Osteoblast (primary cell): ENCODE measurements around the gene HMCN1. TPM values are rescaled to one million over a fixed set of nuclear protein-coding genes. Genes with fewer than 3 reads are reported as not detected.
A peak's percentile ranks its signal among the peaks of the same experiment; 100 is the strongest.
"Not testable (repeated sequence)": the region's sequence is repeated elsewhere in the genome, so short reads cannot be mapped to it uniquely, and the experiment has no call there.

Source experiments
- DNase-seq: peaks from one replicate; pipeline ENCODE4 v3.0.0; 2011; ENCODE audit warnings: low spot score, mixed read lengths; ENCODE audit not compliant: insufficient read length; ENCODE audit errors: missing footprints
- H2AFZ ChIP-seq: 2 replicates; pipeline ENCODE4 v1.6.0; 2011; ENCODE audit warnings: mild to moderate bottlenecking, low read length
- H3K27ac ChIP-seq: 2 replicates; pipeline ENCODE4 v1.5.1; 2011; ENCODE audit warnings: mild to moderate bottlenecking, low read depth, low read length, moderate library complexity
- H3K27me3 ChIP-seq: 2 replicates; pipeline ENCODE4 v1.6.0; 2012; ENCODE audit warnings: mild to moderate bottlenecking, control low read depth, inconsistent platforms, low read length, moderate library complexity; ENCODE audit not compliant: insufficient read depth
- H3K36me3 ChIP-seq: 2 replicates; pipeline ENCODE4 v1.5.1; 2011; ENCODE audit warnings: mild to moderate bottlenecking, low read length, control low read depth, moderate library complexity; ENCODE audit not compliant: insufficient read depth
- H3K4me1 ChIP-seq: 2 replicates; pipeline ENCODE4 v1.5.1; 2011; ENCODE audit warnings: mild to moderate bottlenecking, low read length, control low read depth, moderate library complexity; ENCODE audit not compliant: insufficient read depth
- H3K4me2 ChIP-seq: 2 replicates; pipeline ENCODE4 v1.6.0; 2011; ENCODE audit warnings: mild to moderate bottlenecking, low read length; ENCODE audit not compliant: insufficient read depth
- H3K4me3 ChIP-seq: fragments of 200-600 bp; sonication (generic); 3 replicates; pipeline ENCODE4 v1.5.1; 2012; ENCODE audit warnings: mild to moderate bottlenecking, low read length, inconsistent platforms; ENCODE audit not compliant: insufficient read depth
- H3K79me2 ChIP-seq: 2 replicates; pipeline ENCODE4 v1.6.0; 2012; ENCODE audit warnings: mild to moderate bottlenecking, low read length, control low read depth, inconsistent platforms; ENCODE audit not compliant: insufficient read depth
- H3K9me3 ChIP-seq: 2 replicates; pipeline ENCODE4 v1.5.1; 2011; ENCODE audit warnings: low read depth, low read length, control low read depth
- H4K20me1 ChIP-seq: 2 replicates; pipeline ENCODE4 v1.6.0; 2012; ENCODE audit warnings: mild to moderate bottlenecking, low read length, control low read depth; ENCODE audit not compliant: insufficient read depth
- CTCF ChIP-seq: IDR thresholded peaks from 2 replicates; pipeline ENCODE4 v1.5.1; 2011; ENCODE audit warnings: mild to moderate bottlenecking, low read depth, low read length, moderate library complexity; ENCODE audit errors: extremely low read depth
- total RNA-seq: library from RNA; depleted of rRNA; stranded (reverse); fragments of >200 nt; gene quantifications from 2 replicates; pipeline ENCODE4 v1.2.3, GENCODE V29; 2012

The HMCN1 gene
- total RNA-seq, 1 donor, result 178 TPM

- no peak overlapping the region for H3K4me2 ChIP-seq
- H3K27me3 ChIP-seq, result no peaks in the 10 kb centered on the region
- no peak overlapping the region for H3K4me3 ChIP-seq
- no peaks in the 10 kb centered on the region for H3K79me2 ChIP-seq
- DNase-seq, result no peak
- no peak for TF ChIP-seq CTCF
- H3K36me3 ChIP-seq, result no peaks in the 10 kb centered on the region
- no peaks in the 10 kb centered on the region for H3K9me3 ChIP-seq
- H4K20me1 ChIP-seq, result no peaks in the 10 kb centered on the region
- no peak overlapping the region for H2AFZ ChIP-seq
- peaks cover 12% of the 10 kb centered on the region for H3K4me1 ChIP-seq
- no peak overlapping the region for H3K27ac ChIP-seq
Observed at GRCh38 chr1:186208405-186209129, 474.4 kb downstream of the HMCN1 start.

GRCh38 chr1:186210258-186210657, 476.1 kb downstream of the HMCN1 start:
- Histone ChIP-seq H3K4me1 (peaks cover 12% of the 10 kb centered on the region), H3K4me2 (no peak overlapping the region), H3K79me2 (no peaks in the 10 kb centered on the region), H3K27ac (no peak overlapping the region), H2AFZ (no peak overlapping the region), H3K9me3 (no peaks in the 10 kb centered on the region), H3K36me3 (no peaks in the 10 kb centered on the region), H4K20me1 (no peaks in the 10 kb centered on the region), H3K4me3 (no peak overlapping the region), H3K27me3 (no peaks in the 10 kb centered on the region)
- no peak for DNase-seq
- TF ChIP-seq CTCF, result no peak

- DNase-seq, H3K36me3 ChIP-seq, H3K27me3 ChIP-seq, H2AFZ ChIP-seq, H3K27ac ChIP-seq, H3K9me3 ChIP-seq, H4K20me1 ChIP-seq, H3K4me2 ChIP-seq, H3K4me3 ChIP-seq, H3K79me2 ChIP-seq: not testable (repeated sequence)
- H3K4me1 ChIP-seq, result peaks cover 12% of the 10 kb centered on the region
Observed at GRCh38 chr1:186211583-186211982, 477.4 kb downstream of the HMCN1 start.

- no peak overlapping the region for H3K4me2 ChIP-seq
- DNase-seq, result peak; percentile 66
- H2AFZ ChIP-seq, result peak overlapping the region; percentile 15
- H3K79me2 ChIP-seq, result no peaks in the 10 kb centered on the region
- peaks cover 3% of the 10 kb centered on the region for H3K4me1 ChIP-seq
- no peaks in the 10 kb centered on the region for H3K9me3 ChIP-seq
- H3K27me3 ChIP-seq, result no peaks in the 10 kb centered on the region
- no peak overlapping the region for H3K27ac ChIP-seq
- TF ChIP-seq CTCF, result peak; percentile 92
- H4K20me1 ChIP-seq, result no peaks in the 10 kb centered on the region
- H3K4me3 ChIP-seq, result no peak overlapping the region
- H3K36me3 ChIP-seq, result no peaks in the 10 kb centered on the region
Observed at GRCh38 chr1:186212568-186213224, 478.5 kb downstream of the HMCN1 start.
